Gastrocnemius medialis (tissue), 4 donors: ENCODE data around the gene EPS8. TPM values are rescaled to one million over a fixed set of nuclear protein-coding genes. Genes with fewer than 3 reads are reported as not detected.
A peak's percentile ranks its signal among the peaks of the same experiment; 100 is the strongest.

Experiments
- ATAC-seq, 2 donors: fragments of 150-250 bp; one replicate each; pipeline ENCODE4 v1.9.1; 2016
- DNase-seq, 2 donors: peaks; one replicate each; pipeline ENCODE4 v3.0.0-alpha.2; 2019
- H3K27ac ChIP-seq, 4 donors: fragments of 200-600 bp; sonication (generic); 1 replicate in 1 of 4; 2 replicates in 3 of 4; pipeline ENCODE4 v1.5.1; 2016 to 2018; ENCODE audit warnings: mild to moderate bottlenecking in 2 of 4, moderate library complexity in 1 of 4
- H3K27me3 ChIP-seq, 3 donors: fragments of 200-600 bp; sonication (generic) in 2 of 3; 1 replicate in 1 of 3; 2 replicates in 2 of 3; pipeline versions ENCODE4 v1.5.1 to v1.6.0; 2016 to 2019; ENCODE audit warnings: mild to moderate bottlenecking in 1 of 3, moderate library complexity in 1 of 3
- H3K36me3 ChIP-seq, 2 donors: fragments of 200-600 bp; sonication (generic) in 1 of 2; one replicate each; pipeline ENCODE4 v1.5.1; 2017 to 2018
- H3K4me1 ChIP-seq, 2 donors: fragments of 200-600 bp; sonication (generic) in 1 of 2; one replicate each; pipeline ENCODE4 v1.5.1; 2016 to 2017; ENCODE audit warnings: mild to moderate bottlenecking in 2 of 2
- H3K4me3 ChIP-seq, 4 donors: fragments of 200-600 bp; sonication (generic) in 3 of 4; 1 replicate in 1 of 4; 2 replicates in 3 of 4; pipeline ENCODE4 v1.5.1; 2016 to 2019; ENCODE audit warnings: mild to moderate bottlenecking in 2 of 4
- H3K9me3 ChIP-seq, 3 donors: fragments of 200-600 bp; sonication (generic) in 2 of 3; 1 replicate in 1 of 3; 2 replicates in 2 of 3; pipeline ENCODE4 v1.5.1; 2016 to 2019
- POLR2A ChIP-seq, 2 donors: fragments of 450-650 bp; IDR thresholded peaks; one replicate each; pipeline ENCODE4 v1.6.1; 2017; ENCODE audit warnings: antibody characterized with exemption in 2 of 2, mild to moderate bottlenecking in 2 of 2, moderate library complexity in 2 of 2
- in situ Hi-C, 4 donors: fragments of 200-750 bp; cut with MboI; loops; one replicate each; pipeline versions ENCODE4 v1.15.0 to v1.8.0; 2017; ENCODE audit warnings: low sequenced_read_pairs in 4 of 4
- intact Hi-C: fragments of 100-400 bp; cut with DNase I; formaldehyde crosslinking; loops from one replicate; pipeline ENCODE4 v1.15.1; 2023; ENCODE audit warnings: low total_unique reads
- total RNA-seq, 4 donors: library from RNA; depleted of rRNA; stranded (reverse); fragments of >200 nt; gene quantifications; one replicate each; pipeline versions ENCODE4 v1.1.0 to v1.2.3, GENCODE V29; 2016
- TF ChIP-seq, protein P1 (sequence below), 5 experiments: fragments of 450-650 bp in 3 of 5; fragments of 200-600 bp in 2 of 5; sonication (generic) in 2 of 5; IDR thresholded peaks in 4 of 5; conservative IDR thresholded peaks in 1 of 5; 1 replicate in 4 of 5; 2 replicates in 1 of 5; pipeline ENCODE4 v1.5.1; 2016 to 2019; ENCODE audit warnings: antibody characterized with exemption in 5 of 5, mild to moderate bottlenecking in 3 of 5, moderate library complexity in 3 of 5

The EPS8 gene
- total RNA-seq, 4 donors from 2014 or later = 26.8 to 48.4 (median 32.0) TPM

DNA sequence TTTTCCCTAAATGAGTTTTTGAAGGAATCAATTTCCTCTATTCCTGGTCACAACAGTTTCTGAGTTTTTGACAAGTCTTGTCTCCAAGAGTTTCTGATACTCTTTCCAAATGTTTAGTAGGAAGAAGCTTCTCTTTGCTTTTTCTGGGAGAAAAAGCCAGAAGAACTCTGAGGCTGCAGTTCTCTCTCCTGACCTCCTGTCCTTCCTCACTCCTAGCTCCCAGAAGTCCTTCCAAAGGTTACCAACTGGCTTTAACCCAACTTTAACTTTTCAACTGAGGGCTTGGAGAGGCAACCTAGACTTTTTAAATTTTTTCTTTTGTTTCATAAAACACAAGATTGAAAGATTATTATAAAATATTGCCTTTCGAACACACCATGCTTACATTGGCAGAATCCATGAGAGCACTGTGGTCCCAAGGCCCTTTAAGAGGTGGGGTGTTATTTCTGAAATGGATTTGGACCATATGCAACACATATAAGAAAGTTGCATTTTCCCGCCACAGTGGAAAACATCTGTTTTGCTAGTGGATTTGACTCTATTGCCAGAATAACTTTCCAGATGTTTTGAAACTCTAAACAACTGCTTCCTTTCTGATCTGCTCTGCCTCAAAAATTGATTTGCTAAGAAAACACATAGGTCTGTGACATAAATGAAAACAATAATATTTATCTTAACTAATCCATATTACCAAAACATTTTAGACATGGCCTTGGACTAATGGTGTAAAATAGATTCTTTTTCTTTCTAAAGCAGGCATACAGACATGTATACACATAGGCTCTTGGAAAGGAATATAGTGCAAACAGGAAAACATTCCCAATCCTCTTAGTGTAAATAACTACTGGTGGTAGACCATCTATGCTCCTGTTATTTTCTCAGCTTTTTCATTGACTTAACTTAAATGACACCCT lies 22.3 kb upstream of the EPS8 start:
- H3K4me3 ChIP-seq = no peak overlapping the region
- TF ChIP-seq POLR2A (IDR thresholded peaks at IDR 0.05) = no peak
- TF ChIP-seq, protein P1, sequence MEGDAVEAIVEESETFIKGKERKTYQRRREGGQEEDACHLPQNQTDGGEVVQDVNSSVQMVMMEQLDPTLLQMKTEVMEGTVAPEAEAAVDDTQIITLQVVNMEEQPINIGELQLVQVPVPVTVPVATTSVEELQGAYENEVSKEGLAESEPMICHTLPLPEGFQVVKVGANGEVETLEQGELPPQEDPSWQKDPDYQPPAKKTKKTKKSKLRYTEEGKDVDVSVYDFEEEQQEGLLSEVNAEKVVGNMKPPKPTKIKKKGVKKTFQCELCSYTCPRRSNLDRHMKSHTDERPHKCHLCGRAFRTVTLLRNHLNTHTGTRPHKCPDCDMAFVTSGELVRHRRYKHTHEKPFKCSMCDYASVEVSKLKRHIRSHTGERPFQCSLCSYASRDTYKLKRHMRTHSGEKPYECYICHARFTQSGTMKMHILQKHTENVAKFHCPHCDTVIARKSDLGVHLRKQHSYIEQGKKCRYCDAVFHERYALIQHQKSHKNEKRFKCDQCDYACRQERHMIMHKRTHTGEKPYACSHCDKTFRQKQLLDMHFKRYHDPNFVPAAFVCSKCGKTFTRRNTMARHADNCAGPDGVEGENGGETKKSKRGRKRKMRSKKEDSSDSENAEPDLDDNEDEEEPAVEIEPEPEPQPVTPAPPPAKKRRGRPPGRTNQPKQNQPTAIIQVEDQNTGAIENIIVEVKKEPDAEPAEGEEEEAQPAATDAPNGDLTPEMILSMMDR (IDR thresholded peaks at IDR 0.05 in 4 of 5, conservative IDR thresholded peaks at IDR 0.05 in 1 of 5) = no peak
- H3K27me3 ChIP-seq = no peaks in the 10 kb centered on the region
- ATAC-seq (no peak), DNase-seq (no peak)
- H3K4me1 ChIP-seq = no peaks in the 10 kb centered on the region
- in situ Hi-C loops = no loop called here
- intact Hi-C loops = no loop called here
- peak overlapping the region; percentile 14 to 48 (median 37) for H3K27ac ChIP-seq
- no peaks in the 10 kb centered on the region for H3K9me3 ChIP-seq
- no peaks in the 10 kb centered on the region for H3K36me3 ChIP-seq

DNA sequence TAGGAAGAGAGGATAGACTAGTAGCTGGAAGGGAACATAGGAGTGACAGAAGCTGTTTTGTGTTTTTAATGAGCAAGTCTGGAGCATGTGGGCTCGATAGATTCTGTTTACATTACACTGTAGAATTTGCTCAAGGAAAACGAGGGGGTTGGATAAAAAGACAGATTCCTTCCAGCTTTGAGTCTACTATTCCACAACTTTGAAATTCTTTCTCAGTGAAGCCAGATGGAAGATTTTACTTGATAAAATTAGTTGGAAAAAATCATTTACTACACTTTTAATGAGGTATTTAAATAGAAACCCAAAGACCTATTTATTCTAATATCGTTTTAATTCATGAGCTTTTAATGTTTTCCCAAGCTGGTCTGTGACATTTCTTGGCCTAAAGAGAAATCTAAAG lies 19.5 kb upstream of the EPS8 start:
- DNase-seq (no peak), ATAC-seq (no peak)
- Histone ChIP-seq H3K4me1 (no peaks in the 10 kb centered on the region), H3K27ac (no peak overlapping the region), H3K36me3 (no peaks in the 10 kb centered on the region), H3K9me3 (no peaks in the 10 kb centered on the region), H3K27me3 (no peaks in the 10 kb centered on the region), H3K4me3 (no peak overlapping the region)
- in situ Hi-C loops (no loop called here), intact Hi-C loops (no loop called here)
- TF ChIP-seq, protein P1 (IDR thresholded peaks at IDR 0.05 in 4 of 5, conservative IDR thresholded peaks at IDR 0.05 in 1 of 5) = no peak
- TF ChIP-seq POLR2A (IDR thresholded peaks at IDR 0.05) = no peak

DNA sequence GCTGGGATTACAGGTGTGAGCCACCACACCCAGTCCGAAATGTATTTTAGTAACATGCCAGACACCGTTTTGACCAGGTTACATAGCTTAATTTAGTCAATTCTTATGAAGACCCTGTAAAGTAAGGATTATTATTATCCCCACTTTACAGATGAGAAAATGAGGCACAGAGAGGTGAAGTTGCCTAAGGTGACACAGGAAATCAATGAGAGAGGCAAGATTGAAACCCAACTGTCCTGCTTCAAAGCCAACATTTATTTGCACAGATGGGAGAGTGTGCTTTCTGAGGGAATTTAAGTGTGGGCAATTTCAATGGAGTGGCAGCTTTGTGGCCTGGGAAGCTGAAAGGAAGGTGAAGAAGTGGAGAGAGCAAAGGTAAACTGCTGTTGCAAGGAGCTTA lies 19.1 kb upstream of the EPS8 start:
- Histone ChIP-seq H3K4me3 (no peak overlapping the region), H3K4me1 (no peaks in the 10 kb centered on the region), H3K9me3 (no peaks in the 10 kb centered on the region), H3K27ac (no peak overlapping the region), H3K27me3 (no peaks in the 10 kb centered on the region), H3K36me3 (no peaks in the 10 kb centered on the region)
- intact Hi-C loops = no loop called here
- TF ChIP-seq, protein P1 (IDR thresholded peaks at IDR 0.05 in 4 of 5, conservative IDR thresholded peaks at IDR 0.05 in 1 of 5) = no peak
- no peak for TF ChIP-seq POLR2A (IDR thresholded peaks at IDR 0.05)
- in situ Hi-C loops = no loop called here
- DNase-seq = no peak
- no peak for ATAC-seq

DNA sequence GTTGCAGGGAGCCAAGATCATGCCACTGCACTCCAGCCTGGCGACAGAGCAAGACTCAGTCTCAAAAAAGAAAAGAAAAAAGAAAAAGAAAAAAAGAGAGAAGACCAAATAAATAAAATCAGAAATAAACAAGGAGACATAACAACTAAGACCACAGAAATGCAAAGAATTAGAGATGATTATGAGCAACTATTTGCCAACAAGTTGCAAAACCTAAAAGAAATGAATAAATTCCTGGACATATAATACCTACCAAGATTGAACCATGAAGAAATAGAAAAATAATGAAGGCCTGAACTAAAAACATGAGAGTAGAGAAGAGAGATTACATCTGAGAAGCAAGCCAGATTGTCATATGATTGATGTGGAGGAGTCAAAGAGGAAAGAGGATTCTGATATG lies 17.6 kb upstream of the EPS8 start:
- Histone ChIP-seq H3K4me1 (no peaks in the 10 kb centered on the region), H3K9me3 (no peaks in the 10 kb centered on the region), H3K27ac (no peak overlapping the region), H3K36me3 (no peaks in the 10 kb centered on the region), H3K4me3 (no peak overlapping the region), H3K27me3 (no peaks in the 10 kb centered on the region)
- DNase-seq (no peak), ATAC-seq (no peak)
- intact Hi-C loops (no loop called here), in situ Hi-C loops (no loop called here)
- no peak for TF ChIP-seq POLR2A (IDR thresholded peaks at IDR 0.05)
- TF ChIP-seq, protein P1 (IDR thresholded peaks at IDR 0.05 in 4 of 5, conservative IDR thresholded peaks at IDR 0.05 in 1 of 5) = no peak
